GM19397 (cell line): ENCODE measurements around the gene DUSP7.

Experiments used
- ATAC-seq: cut with Tn5 transposase; IDR thresholded peaks from one replicate; pipeline ENCODE4 v1.9.1; 2021; ENCODE audit warnings: mild to moderate bottlenecking, moderate library complexity; ENCODE audit not compliant: unreplicated experiment

The DUSP7 gene

DNA sequence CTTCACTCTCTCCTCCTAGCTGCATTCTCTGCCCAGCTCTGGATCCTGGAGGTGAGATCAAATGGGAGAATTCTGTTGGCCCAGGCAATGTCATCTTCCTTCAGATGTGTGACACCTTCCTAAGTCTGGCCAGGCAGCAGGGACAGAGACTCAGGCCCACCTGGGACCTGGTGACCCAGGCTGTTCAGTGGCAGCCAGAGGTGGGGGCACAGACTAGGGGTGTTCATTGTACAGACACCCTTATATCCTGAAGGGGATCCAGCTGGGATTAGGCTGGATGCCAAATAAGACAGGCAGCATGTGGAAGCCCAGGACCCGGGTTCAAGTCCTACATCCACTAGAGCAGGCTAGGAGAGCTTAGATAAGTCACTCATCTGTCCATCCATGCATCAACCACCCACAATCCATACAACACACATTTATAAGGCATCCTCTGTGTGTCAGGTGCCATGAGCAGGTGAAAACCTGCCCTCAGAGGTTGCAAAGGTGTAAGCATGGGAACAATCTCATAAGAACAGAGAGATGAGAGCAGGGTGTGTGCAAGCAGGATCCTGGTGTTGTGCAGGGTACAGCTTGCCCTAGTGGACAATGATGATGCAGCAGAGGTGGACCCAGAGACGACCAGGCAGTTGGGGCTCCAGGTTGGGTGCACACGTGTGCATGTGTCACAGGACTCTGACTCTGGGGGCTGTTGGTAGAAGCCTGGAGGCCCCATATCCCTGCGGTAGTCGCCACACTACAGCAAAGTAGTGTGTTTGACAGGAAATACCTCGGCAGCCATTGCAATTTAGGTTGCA is 42.4 kb downstream of the DUSP7 start:
- no peak for ATAC-seq

DNA sequence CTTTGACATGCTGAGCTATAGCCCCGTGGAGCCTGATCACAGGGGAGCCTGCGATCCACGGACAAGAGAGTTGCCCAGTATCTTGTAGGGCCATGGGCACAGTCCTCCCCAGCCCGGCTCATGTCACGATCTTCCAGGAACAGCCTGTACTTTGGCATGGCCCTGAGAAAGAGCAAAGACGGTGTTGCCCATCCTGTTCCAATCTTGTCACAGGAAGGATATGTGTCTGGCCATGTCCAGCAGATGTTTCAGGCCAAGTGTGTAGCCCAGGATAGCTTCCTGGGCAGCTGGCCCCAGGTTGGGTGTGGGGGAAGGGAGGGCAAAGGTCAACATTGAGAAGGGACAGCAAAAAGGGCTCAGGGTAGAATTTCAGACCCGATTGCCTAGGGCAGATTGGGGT is 43.7 kb downstream of the DUSP7 start:
- ATAC-seq: no peak

DNA sequence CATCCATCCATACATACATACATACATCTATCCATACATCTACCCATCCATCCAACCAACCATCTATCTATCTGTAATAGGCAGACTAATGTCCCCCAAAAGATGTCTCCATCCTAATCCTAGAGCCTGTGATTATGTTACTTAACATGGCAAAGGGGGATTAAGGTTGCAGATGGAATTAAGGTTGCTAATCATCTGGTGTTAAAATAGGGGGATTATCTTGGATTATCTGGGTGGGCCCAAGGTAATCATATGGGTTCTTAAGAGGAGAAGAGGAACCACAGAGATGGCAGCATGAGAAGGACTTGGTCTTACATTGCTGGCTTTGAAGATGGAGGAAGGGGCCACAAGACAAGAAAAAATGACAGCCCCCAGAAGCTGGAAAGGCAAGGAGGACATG is 45.9 kb downstream of the DUSP7 start:
- ATAC-seq: no peak

DNA sequence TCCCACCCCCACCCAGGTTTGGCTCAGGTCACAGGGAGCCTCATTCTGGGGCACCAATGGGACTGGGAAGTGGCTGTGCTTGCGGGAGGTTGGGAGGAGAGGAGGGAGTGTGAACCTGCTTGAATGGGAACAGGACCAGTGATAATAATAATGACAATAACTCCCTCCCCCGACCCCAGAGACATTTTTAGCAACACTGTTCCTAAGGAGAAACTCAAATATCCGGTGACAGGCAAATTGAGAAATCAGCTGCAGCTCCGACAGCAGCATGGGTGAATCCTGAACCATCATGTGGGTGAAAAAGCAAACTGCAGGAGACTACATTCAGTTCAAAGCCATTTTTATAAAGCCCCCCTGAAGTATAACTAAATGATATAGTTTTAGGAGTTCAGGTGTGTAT is 49.1 kb downstream of the DUSP7 start:
- ATAC-seq: no peak

DNA sequence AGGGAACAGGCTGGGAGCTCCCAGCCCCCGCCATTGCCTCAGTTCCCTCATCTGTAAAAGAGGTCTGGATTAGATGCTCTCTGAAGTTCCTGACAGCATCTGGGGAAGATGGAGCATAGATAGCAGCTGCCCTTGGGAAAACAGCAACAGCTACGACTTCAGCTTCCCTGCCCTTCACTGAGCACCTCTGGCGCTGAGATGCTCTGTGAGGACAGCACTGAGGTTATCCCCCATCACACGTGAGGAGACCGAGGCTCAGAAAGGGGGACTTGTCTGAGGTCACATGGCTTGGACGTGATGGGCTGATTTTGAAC is 49.6 kb downstream of the DUSP7 start:
- no peak for ATAC-seq

DNA sequence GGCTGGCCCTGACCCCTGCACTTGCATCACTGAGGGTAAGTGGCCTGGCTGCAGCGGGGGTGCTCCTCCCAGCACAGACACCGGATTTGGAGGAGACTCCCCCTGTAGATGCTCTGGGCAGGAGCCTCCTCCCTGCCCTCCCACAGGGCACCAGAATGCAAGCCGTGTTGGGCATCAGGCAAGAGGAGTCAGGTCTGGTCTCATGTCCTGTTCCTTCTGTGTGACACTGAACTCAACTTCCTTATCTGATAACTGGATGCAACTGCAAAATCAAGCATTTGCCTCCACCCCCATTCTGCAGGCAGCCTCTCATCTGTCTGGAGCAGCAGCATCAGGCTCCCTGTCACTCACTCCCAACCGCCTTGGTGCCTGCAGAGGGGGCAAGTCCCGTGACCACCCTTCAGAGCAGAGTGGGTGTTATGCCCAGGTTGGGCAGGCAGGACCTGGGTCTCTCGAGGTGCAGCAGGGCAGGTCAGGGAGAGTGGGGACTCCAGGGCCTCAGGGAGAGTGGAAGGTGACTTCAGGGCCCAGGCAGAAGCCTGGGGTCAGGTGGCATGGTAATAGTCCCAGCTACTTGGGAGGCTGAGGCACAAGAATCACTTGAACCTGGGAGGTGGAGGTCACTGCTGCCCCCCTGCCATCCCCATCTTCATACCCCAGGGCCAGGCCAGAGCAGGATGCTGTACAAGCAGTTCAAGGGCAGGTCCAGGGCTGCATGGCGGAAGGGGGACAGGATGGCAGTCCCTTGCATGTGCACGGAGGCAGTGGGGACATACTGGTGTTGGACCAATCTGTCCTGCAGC is 50.2 kb downstream of the DUSP7 start:
- no peak for ATAC-seq

DNA sequence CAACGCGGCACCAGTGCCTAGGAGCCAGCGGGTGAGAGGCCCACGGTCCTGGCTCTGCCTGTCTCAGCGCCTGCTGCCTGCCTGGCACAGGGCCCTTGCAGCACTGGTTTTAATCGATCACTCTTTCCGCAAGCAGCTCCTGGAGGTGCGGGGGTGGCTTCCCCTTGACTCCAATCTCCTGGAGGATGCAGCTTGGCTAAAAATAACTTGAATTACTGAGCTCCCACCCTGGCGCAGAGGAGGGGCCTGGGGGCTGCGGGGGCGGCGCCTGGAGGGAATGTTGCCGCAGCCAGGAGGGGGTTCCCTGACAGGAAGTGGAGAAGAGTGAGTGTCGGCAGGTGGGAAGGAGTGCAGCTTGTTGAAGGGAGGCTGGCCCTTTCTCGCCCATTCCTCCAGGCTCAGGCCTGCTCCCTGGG is 50.8 kb downstream of the DUSP7 start:
- no peak for ATAC-seq

DNA sequence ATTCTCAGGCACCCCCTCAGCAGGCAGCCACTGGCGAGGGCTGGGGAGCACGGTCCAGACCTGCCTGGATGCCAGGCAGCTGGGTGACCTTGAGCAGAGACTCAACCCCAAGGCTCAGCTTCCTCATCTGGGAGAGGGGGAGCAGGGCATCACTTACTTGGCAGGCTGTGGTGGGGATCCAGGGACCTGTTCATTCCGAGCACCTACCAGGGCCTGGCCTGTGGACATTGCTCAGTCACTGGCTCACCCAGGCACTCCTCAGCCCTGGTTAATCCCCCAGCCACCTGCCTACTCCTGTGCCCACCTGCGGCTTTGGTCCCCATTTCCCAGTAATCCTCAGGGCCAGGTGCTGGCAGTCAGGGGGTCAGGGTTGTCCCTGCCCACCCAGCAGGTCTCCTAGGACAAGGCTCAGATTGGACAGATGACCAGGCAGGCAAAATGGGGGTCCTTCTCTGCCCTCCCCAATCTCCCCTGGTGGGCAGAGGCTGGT is 51.4 kb downstream of the DUSP7 start:
- no peak for ATAC-seq

DNA sequence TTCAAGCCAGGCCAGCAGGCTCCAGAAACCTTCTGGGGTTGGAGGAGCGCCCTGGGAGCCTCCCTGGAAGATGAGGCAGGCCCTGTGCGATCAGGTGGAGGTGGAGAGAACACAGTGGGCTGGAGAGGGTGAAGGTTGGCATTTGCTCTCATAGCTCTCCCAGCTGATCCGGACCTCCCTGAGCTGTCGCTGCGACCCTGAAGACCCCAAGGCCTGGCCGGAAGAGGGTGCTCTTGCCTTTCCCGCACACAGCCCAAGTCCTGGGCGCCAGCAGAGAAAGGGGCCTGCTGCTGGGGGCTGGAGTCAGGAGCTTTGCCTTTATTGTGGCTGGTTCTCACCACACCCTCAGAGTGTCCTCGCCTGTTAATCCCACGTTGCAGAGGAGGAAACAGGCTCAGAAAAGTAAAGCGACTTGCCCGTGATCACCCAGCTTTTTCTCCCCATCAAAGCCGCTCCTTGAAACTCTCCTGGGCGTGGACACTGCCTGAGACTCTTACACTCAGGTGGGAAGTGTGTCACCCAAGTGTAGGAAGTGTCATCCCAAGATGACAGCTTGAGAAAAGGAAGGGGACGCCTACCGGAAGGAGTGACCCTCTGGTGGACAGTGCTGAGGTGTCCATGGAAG is 52.1 kb downstream of the DUSP7 start:
- no peak for ATAC-seq

DNA sequence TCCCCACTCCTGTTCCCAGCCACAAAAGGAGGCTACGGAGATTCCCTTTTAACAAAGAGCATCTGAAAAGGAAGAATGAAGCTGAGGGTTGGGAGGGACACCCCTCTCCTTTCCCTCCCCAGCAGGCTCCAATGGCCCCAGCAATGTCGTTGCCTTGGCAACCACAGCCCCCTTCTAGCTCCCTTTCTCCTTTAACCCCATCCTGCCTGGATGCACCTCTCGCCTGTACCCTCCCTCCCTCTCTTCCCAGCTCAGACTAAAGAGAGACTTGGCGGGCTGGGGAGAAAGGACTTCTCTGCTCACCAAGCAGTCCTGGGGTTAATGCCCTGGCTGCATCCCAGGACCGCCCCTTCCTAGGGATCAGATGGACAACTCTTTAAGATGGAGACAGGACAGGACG is 53.6 kb downstream of the DUSP7 start:
- ATAC-seq: no peak

DNA sequence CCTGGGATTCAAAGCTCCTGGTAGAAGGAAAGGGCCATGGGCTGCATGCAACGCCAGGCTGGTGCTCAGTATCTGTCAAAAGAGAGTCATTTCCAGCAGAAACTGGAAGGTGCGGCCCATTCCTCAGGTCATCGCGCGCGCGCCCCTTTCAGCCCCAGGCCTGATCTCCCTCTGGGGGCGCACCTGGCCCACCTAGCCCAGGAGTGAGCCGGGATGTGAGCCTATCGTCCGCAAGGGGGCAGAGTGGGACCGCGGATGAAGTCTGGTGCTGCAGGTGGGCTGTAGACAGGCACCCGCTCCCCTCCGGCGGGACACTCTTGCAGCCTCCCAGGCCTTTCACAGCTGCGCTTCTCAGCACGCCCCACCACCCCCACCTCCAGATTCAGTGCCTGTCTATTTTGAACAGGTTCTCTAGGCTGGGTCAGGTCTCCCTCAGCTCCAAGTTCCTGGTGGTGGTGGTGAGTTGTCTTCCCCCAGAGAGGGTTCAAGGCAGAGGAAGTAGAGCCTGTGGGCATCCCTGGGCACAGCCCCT is 54.9 kb downstream of the DUSP7 start:
- peak; percentile 70 for ATAC-seq

DNA sequence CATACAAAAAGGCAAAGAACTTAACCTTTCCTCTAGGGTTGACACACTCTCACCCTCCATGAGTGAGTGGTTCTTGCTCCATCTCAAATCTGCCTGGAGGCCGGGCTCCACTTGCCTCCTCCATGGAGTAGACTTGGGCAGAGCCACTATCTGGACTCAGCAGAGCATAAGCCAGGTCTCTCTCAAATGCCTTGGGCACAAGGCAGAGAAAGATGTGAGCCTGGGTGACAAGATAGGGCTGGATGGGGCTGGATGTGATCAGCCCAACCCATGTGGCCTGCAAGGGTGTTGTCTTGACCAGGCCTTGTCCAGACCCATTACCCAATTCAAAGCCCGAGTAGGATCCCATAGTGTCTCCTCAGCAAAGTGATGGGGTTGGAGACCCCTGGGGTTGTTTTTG is 56.5 kb downstream of the DUSP7 start:
- no peak for ATAC-seq
